Keratinocyte (primary cell): ENCODE results near the gene PRRT3. TPM values are rescaled to one million over a fixed set of nuclear protein-coding genes. Genes with fewer than 3 reads are reported as not detected.

Source experiments
- DNase-seq: peaks from one replicate; pipeline ENCODE4 v3.0.0-alpha.2; 2011; ENCODE audit warnings: low read depth, missing footprints, low spot score
- FAIRE-seq: peaks from 2 replicates; lab custom pipeline; 2011; peaks lifted over from hg19 to GRCh38; lab: Jason Lieb, UNC
- H2AFZ ChIP-seq: 2 replicates; pipeline ENCODE4 v1.6.0; 2012; ENCODE audit warnings: low read length, control low read depth, inconsistent platforms; ENCODE audit not compliant: control insufficient read depth
- H3K27ac ChIP-seq: 2 replicates; pipeline ENCODE4 v1.5.1; 2011; ENCODE audit warnings: low read length; ENCODE audit not compliant: control insufficient read depth, insufficient read depth
- H3K27me3 ChIP-seq: 3 replicates; pipeline ENCODE4 v1.6.0; 2011; ENCODE audit warnings: low read length; ENCODE audit not compliant: control insufficient read depth, insufficient read depth; ENCODE audit errors: extremely low read depth
- H3K36me3 ChIP-seq, 2 experiments: 2 replicates in 1 of 2; 3 replicates in 1 of 2; pipeline ENCODE4 v1.5.1; 2011; ENCODE audit warnings: low read length in 2 of 2, mild to moderate bottlenecking in 1 of 2; ENCODE audit not compliant: control insufficient read depth in 2 of 2, insufficient read depth in 2 of 2; ENCODE audit errors: extremely low read depth in 1 of 2
- H3K4me1 ChIP-seq: 3 replicates; pipeline ENCODE4 v1.5.1; 2011; ENCODE audit warnings: low read length; ENCODE audit not compliant: control insufficient read depth, insufficient read depth; ENCODE audit errors: extremely low read depth
- H3K4me2 ChIP-seq: 3 replicates; pipeline ENCODE4 v1.6.0; 2011; ENCODE audit warnings: low read depth, low read length; ENCODE audit not compliant: control insufficient read depth, insufficient read depth; ENCODE audit errors: extremely low read depth
- H3K4me3 ChIP-seq, 3 experiments: fragments of 200-600 bp in 1 of 3; sonication (generic) in 1 of 3; 2 replicates in 2 of 3; 3 replicates in 1 of 3; pipeline ENCODE4 v1.5.1; 2011 to 2016; ENCODE audit warnings: low read length in 3 of 3, mild to moderate bottlenecking in 3 of 3, control low read depth in 2 of 3, inconsistent platforms in 1 of 3, low read depth in 1 of 3, mixed read lengths in 1 of 3, mixed run types in 1 of 3, moderate library complexity in 1 of 3; ENCODE audit not compliant: control insufficient read depth in 2 of 3, insufficient read depth in 2 of 3; ENCODE audit errors: extremely low read depth in 1 of 3
- H3K79me2 ChIP-seq: 2 replicates; pipeline ENCODE4 v1.6.0; 2012; ENCODE audit warnings: low read length; ENCODE audit not compliant: control insufficient read depth, insufficient read depth
- H3K9ac ChIP-seq: 3 replicates; pipeline ENCODE4 v1.6.0; 2011; ENCODE audit warnings: low read length; ENCODE audit not compliant: control insufficient read depth, insufficient read depth; ENCODE audit errors: extremely low read depth
- H3K9me1 ChIP-seq: 3 replicates; pipeline ENCODE4 v1.6.0; 2011; ENCODE audit warnings: low read length; ENCODE audit not compliant: control insufficient read depth, insufficient read depth; ENCODE audit errors: extremely low read depth
- H3K9me3 ChIP-seq: 2 replicates; pipeline ENCODE4 v1.5.1; 2012; ENCODE audit warnings: low read depth, low read length; ENCODE audit not compliant: control insufficient read depth
- H4K20me1 ChIP-seq: 3 replicates; pipeline ENCODE4 v1.6.0; 2011; ENCODE audit warnings: low read length; ENCODE audit not compliant: control insufficient read depth, insufficient read depth; ENCODE audit errors: extremely low read depth
- CTCF ChIP-seq, 3 experiments: IDR thresholded peaks in 1 of 3; conservative IDR thresholded peaks in 1 of 3; optimal IDR thresholded peaks in 1 of 3; 2 replicates in 2 of 3; 3 replicates in 1 of 3; pipeline versions ENCODE3 to v1.5.1; 2011; ENCODE audit warnings: low read length in 3 of 3, mild to moderate bottlenecking in 3 of 3, moderate library complexity in 2 of 3, control low read depth in 1 of 3, inconsistent platforms in 1 of 3; ENCODE audit not compliant: insufficient read depth in 2 of 3; ENCODE audit errors: extremely low read depth in 1 of 3
- EZH2 ChIP-seq: IDR thresholded peaks from one replicate; pipeline ENCODE4 v1.6.1; 2012; ENCODE audit warnings: inconsistent platforms, mild to moderate bottlenecking, low read length, moderate library complexity
- dilution Hi-C: fragments of 300-500 bp; cut with MboI; formaldehyde crosslinking; loops from one replicate; pipeline ENCODE4 v1.7.0; 2020; ENCODE audit warnings: low sequenced_read_pairs; ENCODE audit not compliant: extremely low pct_ligation_motif_present
- polyA plus RNA-seq, 5 experiments: library from polyadenylated mRNA; depleted of rRNA in 3 of 5; stranded (reverse) in 3 of 5; stranded (forward) in 1 of 5; unstranded in 1 of 5; fragments of >200 nt; gene quantifications; 1 replicate in 1 of 5; 2 replicates in 3 of 5; 3 replicates in 1 of 5; pipeline versions ENCODE4 v1.2.1 to v1.2.3, GENCODE V29; 2011 to 2012; ENCODE audit warnings: missing spikeins in 2 of 5, low read depth in 1 of 5, low replicate concordance in 1 of 5

The PRRT3 gene
- polyA plus RNA-seq, 1 donor (not counting 4 experiments of a cell fraction or from before 2014, with no cell fraction given), result 0.22 TPM

- no peaks in the 10 kb centered on the region for H3K9me3 ChIP-seq
- peak; percentile 55 for FAIRE-seq
- no peak overlapping the region for H3K4me3 ChIP-seq
- peak; percentile 78 for DNase-seq
- H3K9ac ChIP-seq, result peak overlapping the region; percentile 47
- no peaks in the 10 kb centered on the region for H4K20me1 ChIP-seq
- TF ChIP-seq EZH2 (no peak), CTCF (optimal IDR thresholded peaks at IDR 0.05 in 1 of 3, IDR thresholded peaks at IDR 0.05 in 1 of 3, conservative IDR thresholded peaks at IDR 0.05 in 1 of 3; ENCODE audit: extremely low read depth in 1 of 3, insufficient read depth in 2 of 3, low read length in 3 of 3) (no peak)
- peaks cover 16% of the 10 kb centered on the region for H3K4me1 ChIP-seq
- H3K27me3 ChIP-seq, result no peaks in the 10 kb centered on the region
- H3K79me2 ChIP-seq, result peaks cover 15% of the 10 kb centered on the region
- peak overlapping the region; percentile 78 for H3K27ac ChIP-seq
- H3K4me2 ChIP-seq, result peak overlapping the region; percentile 54
- no peak overlapping the region for H2AFZ ChIP-seq
- peaks cover 4% of the 10 kb centered on the region for H3K9me1 ChIP-seq
- dilution Hi-C loops, result no loop called here
- H3K36me3 ChIP-seq, result peaks cover 9 to 16% of the 10 kb centered on the region in 2 experiments
These were observed 24.8 kb upstream of the PRRT3 start for GRCh38 chr3:9976721-9977709.

- no peak for DNase-seq
- H3K9me3 ChIP-seq, result no peaks in the 10 kb centered on the region
- peaks cover 11% of the 10 kb centered on the region for H3K4me1 ChIP-seq
- no peaks in the 10 kb centered on the region for H4K20me1 ChIP-seq
- TF ChIP-seq CTCF (optimal IDR thresholded peaks at IDR 0.05 in 1 of 3, IDR thresholded peaks at IDR 0.05 in 1 of 3, conservative IDR thresholded peaks at IDR 0.05 in 1 of 3; ENCODE audit: extremely low read depth in 1 of 3, insufficient read depth in 2 of 3, low read length in 3 of 3) (no peak), EZH2 (no peak)
- no peak overlapping the region for H2AFZ ChIP-seq
- no peaks in the 10 kb centered on the region for H3K9me1 ChIP-seq
- dilution Hi-C loops, result no loop called here
- peaks cover 8 to 13% of the 10 kb centered on the region in 2 experiments for H3K36me3 ChIP-seq
- H3K27me3 ChIP-seq, result no peaks in the 10 kb centered on the region
- H3K79me2 ChIP-seq, result no peaks in the 10 kb centered on the region
- H3K4me3 ChIP-seq, result no peak overlapping the region
- FAIRE-seq, result no peak
- peak overlapping the region; percentile 37 for H3K27ac ChIP-seq
- H3K9ac ChIP-seq, result no peak overlapping the region
- H3K4me2 ChIP-seq, result peak overlapping the region; percentile 50
These were observed 17.9 kb upstream of the PRRT3 start for GRCh38 chr3:9970020-9970652.
